OCI-LY7 (cell line): Measurements from ENCODE around the gene ARMCX2.

Experiments
- CTCF ChIP-seq: fragments of 200-600 bp; sonication (generic); conservative IDR thresholded peaks from 2 replicates; pipeline ENCODE4 v1.5.1; 2014; ENCODE audit warnings: mild to moderate bottlenecking, antibody characterized with exemption, low read length, moderate library complexity, mixed read lengths
- EZH2phosphoT487 ChIP-seq: fragments of 200-600 bp; sonication (generic); IDR thresholded peaks from 2 replicates; pipeline ENCODE4 v1.6.1; 2018; ENCODE audit warnings: low read depth, borderline replicate concordance, mild to moderate bottlenecking, mixed run types, antibody characterized with exemption, low read length, moderate library complexity, mixed read lengths

GRCh38 chrX:101657495-101657894 lies 2.2 kb downstream of the ARMCX2 start:
- no peak for TF ChIP-seq CTCF
- TF ChIP-seq EZH2phosphoT487 = no peak
